Activated CD4-positive, alpha-beta T cell treated with anti-CD3 and anti-CD28 coated beads, Interleukin-2, Interleukin-6, amounts not matched to agents 100 ng/mL and 50 ng/mL, durations not matched to agents 16 hours and 8 hours (primary cell): ENCODE data around the gene VAT1L.

Experiments
- DNase-seq: peaks from one replicate; pipeline ENCODE4 v3.0.0-alpha.2; 2020

Gene VAT1L

GRCh38 chr16:77788181-77789084 is at the start of gene VAT1L:
Gene VAT1L, plus strand, starts transcription at chr16:77788564. Its CDS starts 119 bp downstream, at chr16:77788683.
- DNase-seq: peak; percentile 19

DNA sequence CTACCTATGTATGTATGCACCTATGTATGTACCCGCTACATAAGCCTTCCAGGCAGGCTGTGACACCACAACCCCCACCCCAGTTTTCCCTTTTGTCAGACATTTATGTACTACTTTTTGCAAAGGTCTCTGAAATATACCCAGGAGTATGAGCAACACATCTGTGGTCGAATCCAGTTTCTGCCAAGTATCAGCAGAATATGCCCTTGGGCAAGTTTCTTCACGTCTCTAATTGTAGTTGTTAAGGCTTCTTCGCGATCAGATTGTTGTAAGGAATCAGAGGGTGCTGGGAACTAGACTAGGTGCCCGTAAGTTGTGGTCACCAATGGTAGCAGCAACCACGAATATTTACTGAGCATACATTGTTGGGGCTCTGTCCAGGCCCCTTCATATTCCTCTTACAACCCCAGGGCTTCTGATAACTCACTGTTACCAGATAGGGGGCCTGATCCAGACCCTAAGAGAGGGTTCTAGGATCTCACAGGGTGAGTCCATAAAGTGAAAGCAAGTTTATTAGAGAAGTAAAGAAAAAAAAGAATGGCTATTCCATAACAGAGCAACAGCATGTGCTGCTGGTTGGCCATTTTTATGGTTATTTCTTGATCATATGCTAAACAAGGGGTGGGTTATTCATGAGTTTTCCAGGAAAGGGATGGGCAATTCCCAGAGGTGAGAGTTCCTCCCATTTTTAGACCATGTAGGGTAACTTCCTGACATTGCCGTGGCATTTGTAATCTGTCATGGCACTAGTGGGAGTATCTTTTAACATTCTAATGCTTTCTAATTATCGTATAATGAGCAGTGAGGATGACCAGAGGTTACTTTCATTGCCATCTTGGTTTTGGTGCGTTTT is 49.4 kb upstream of the VAT1L start:
- DNase-seq: no peak

- DNase-seq: no peak
Measured at GRCh38 chr16:77739559-77739892, 48.8 kb upstream of the VAT1L start.

DNA sequence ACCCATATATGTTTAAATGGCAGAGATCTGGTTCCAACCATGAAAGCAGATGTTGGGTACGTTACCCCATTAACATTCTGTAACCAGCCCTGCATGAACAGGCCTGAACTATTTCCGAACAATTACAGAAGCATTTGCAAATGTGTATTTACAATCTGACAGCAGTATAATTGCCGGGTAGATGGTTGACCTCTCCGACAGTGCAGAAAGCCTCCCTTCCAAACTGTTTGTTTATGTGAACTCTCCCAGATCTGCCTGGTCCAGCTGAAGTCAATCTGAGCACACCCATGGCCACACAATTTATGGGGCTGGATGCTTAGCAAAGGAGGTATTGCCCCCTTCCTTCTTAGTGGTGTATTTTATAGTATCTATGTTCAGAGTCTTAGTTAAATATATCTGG is 44.2 kb upstream of the VAT1L start:
- DNase-seq: no peak

DNA sequence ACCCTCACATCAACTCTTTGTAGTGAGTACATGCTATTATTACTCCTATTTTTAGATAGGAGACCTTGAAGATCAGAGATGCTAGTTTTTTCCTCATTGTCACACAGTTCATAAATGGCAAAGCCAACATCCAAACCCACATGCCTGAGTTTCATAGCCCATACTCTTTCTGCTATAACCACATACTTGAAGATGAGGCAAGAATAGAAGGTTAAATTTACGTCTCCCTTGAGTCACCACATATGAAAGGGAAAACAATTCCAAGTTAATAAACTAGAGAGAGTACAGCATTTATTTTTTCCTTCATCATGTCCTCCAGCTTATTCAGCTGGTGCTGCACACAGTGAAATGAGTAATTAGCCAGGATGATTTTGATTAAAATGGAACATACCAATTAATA is 42.4 kb upstream of the VAT1L start:
- DNase-seq: no peak

DNA sequence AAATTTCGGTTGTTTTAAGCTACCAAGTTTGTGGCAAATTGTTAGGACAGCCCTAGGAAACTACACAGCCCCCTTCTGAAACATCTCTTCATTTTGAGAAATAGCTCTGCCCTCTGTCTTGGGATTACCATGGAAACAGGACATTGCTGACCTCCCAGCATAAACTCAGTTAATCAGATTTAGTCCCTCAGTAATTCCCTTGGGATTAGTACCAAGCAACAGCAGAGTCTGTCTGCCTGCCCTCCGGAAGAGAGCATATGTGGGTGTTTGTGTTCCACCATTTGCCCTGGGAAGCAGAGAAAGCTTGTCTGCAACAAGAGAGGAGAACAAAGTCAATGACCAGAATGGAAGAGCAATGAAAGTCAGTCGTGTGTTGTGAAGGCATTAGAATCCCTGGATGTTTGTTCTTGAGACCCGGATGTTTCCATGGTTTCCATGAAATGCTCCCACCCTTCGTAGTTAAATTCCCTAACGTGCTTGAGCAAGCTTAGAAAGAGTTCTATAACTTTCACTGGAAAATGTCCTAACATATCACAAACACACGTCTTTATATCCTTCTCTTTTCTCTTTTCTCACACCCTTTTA is 39.9 kb upstream of the VAT1L start:
- DNase-seq: no peak

- DNase-seq: no peak
Measured at GRCh38 chr16:77749415-77749814, 38.9 kb upstream of the VAT1L start.

- DNase-seq: no peak
Measured at GRCh38 chr16:77758046-77758445, 30.3 kb upstream of the VAT1L start.

DNA sequence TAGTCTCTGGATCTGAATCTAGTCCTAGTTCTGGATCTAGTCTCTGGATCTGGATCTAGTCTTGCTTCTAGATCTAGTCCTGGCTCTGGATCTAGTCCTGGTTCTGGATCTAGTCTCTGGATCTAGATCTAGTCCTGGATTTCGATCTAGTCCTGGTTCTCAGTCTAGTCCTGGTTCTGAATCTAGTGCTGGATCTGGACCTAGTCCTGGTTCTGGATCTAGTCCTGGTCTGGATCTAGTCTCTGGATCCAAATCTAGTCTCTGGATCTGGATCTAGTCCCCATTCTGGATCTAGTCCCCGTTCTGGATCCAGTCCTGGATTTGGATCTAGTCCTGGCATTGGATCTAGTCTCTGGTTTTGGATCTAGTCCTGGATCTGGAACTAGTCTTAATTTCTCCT is 29.9 kb upstream of the VAT1L start:
- no peak for DNase-seq

DNA sequence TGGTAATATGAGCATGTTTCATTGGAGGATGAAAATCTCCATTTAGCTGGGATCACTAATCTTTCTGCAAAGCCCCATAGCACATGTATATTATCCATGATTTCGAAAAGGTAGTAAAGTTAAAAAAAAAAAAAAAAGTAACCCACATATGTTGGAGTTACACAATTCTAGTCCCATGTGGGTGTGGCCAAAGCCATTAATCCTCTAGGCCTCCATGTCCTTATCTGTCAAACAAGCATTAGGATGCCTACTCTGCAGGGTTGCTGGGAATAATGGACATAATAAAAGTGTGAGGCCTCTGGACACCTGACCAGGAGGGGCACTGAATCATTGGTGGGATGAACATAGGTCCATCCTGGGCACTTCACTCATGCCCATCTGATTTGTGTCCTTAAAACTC is 29.2 kb upstream of the VAT1L start:
- no peak for DNase-seq

DNA sequence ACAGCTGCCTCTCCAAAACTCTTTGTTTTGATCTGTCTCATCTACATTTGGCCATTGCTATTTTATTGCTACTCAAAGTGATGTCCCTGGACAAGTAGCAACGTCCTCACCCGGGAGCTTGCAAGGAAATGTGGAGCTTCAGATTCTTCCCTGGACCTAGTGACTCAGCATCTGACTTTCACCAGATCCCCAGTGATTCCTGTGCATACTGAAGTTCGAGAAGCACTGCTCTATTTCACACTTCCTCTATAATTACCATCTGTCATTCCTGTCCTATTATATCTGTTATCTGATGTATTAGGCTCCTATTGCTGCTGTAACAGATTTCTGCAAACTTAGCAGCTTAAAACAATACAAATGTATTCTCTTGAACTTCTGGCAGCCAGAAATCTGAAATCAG is 28.5 kb upstream of the VAT1L start:
- no peak for DNase-seq

DNA sequence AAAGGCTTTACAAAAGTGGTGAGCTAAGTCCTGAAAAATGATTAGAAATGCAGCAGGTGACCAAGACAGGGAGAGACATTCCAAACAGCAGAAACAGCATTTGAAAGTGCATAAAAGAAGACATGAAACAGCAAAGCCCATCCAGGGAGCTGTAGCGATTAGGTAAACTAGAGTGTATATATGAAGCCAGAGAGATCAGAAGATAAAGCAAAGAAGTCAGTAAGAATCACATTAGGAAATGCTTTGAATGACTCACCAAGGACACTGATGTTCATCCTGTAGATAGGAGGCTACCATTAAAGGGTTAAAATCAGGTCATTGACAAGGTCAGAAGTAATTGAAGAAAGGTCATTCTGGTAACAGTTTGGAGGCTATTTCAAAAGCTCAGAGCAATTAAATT is 27.6 kb upstream of the VAT1L start:
- DNase-seq: no peak

DNA sequence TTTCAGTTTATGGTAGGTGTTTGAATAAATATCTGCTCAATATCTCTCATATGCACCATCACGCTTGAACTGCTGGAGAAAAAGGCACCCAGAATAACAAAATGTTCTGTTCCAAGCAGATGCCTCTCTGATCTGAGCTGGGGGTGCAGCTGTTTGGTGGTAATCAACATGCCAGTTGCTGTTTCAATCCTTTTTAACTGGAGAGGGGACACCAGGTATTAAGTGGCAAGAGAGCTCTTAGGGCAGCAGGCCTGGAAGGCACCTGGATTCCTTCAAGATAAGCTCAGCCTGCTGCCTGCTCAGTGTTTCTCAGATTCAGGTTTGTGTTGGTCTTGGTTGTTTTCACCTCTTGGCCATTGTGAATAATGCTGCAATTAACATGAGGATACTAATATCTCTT is 27.2 kb upstream of the VAT1L start:
- no peak for DNase-seq

DNA sequence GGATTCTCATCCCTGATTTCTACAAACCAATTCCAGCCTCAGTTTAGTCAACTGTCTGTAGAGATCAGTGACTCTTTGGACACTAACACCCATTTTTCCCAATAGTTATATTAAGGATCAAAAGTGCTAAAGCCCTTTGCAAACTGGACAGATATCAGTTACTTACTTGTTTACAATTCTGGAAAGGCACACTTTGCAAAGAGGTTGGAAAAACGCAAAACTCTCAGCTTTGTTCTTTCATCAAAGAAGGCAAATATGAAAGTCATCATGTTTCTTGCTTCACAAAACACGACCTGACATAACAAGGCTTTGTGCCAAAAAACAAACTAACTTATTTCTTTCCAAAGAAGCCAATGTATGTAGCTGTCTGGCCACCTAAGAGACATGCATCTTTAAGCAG is 26.1 kb upstream of the VAT1L start:
- no peak for DNase-seq

GRCh38 chr16:77763994-77764393 is 24.4 kb upstream of the VAT1L start:
- no peak for DNase-seq

GRCh38 chr16:77767211-77767610 is 21.2 kb upstream of the VAT1L start:
- no peak for DNase-seq

DNA sequence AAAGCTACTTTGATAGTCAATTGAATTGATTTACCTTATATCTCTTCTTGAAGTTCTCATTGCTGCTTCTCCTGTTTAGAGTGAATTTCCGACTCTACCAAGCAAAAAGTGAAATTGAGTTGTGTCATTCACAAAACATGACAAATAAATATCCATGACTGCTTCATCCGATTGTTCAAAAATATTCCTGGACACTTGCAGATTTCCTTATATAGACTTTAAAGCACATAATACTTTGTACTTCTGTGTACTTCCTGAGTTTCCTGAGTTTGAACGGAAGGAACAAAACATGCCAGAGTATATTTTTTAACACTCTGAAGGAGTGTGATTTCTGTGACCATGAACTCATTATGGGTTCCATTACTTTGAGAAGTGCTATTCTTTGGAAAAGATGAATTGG is 20.5 kb upstream of the VAT1L start:
- DNase-seq: no peak

- DNase-seq: no peak
Measured at GRCh38 chr16:77775911-77776909, 12.2 kb upstream of the VAT1L start.

DNA sequence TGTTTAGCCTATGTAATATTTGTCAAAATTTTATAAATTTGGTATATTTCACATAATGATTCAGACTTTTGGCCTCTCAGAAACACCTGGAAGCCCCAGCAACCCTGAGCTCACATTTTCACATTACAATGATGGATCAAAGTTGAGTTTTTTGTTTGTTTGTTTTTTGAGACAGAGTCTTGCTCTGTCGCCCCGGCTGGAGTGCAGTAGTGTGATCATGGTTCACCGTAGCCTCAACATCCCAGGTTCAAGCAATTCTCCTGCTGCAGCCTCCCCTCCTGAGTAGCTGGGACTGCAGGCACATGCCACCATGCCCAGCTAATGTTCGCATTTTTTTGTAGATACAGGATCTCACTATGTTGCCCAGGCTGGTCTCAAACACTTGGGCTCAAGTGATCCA is 10.6 kb upstream of the VAT1L start:
- no peak for DNase-seq

- no peak for DNase-seq
Measured at GRCh38 chr16:77780378-77780837, 8.0 kb upstream of the VAT1L start.

DNA sequence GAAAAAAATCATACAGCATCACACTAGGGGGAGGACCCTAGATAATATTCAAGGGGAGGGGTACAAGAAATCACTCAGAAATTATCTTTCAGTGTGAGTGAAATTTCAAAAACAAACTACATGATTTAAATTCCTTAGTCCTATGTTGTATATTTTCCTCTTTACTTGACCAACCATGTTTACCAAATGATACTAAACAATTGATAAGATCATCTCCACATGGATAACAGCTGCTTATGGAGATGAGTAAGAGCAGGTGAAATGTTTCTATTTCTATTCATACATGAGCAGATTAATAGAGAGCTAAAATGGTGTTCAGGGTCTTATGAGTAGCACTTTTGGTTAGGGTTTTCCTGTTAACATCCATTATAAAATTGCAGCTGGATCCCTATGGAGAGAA is 7.3 kb upstream of the VAT1L start:
- DNase-seq: no peak

DNA sequence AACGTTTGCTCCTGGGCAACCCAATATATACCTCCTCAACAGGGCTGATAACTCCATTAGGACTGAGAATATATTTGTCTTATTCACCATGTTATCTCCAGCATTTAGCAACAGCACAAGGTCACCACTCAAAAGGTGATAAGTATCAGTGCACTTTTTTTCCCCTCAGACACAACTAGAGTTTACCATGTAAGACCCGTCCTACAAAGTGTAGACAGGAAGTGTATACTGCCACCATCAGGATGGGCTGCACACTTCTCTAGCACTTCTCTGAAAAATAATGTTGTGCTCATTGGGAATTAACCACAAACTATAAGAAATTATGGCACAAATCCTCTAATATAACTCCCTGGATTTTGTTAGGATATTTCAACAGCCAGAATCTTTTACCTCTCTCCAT is 5.7 kb upstream of the VAT1L start:
- peak; percentile 3 for DNase-seq
